T-helper 1 cell treated with Interleukin-12 subunit alpha and Interleukin-12 subunit beta and Interleukin-4 antibody, amounts not matched to agents 30 ng/mL and 1 ng/mL, for 36 hours (primary cell): ENCODE measurements around the gene SUPT3H. TPM values are rescaled to one million over a fixed set of nuclear protein-coding genes. Genes with fewer than 3 reads are reported as not detected.

Experiments
- intact Hi-C: fragments of 100-400 bp; cut with micrococcal nuclease; formaldehyde crosslinking; loops from one replicate; pipeline ENCODE4 v1.15.1; 2024
- total RNA-seq: library from RNA; stranded (reverse); gene quantifications from 2 replicates; pipeline ENCODE4 v1.2.3, GENCODE V29; 2022

SUPT3H gene
- total RNA-seq, 1 donor from 2014 or later = 8.1 TPM

DNA sequence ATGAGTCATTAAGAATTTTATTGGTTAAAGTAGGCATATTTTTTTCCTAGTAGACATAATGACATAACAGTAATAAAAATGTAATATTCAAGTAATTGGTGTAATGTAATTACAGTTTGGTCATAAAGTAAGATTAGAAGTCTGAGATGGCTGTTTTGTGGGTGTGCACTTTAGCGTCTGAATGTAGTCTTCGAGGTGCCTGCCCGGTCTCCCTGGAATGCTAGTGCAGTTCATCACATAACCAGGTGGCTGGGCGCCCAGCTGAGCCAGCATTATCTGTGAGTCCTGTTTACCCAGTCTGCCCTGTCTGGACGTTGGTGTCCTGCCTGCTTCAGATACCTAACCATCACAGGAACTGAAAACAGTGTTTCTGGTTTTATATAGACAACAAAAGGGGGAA is 571.1 kb downstream of the SUPT3H start:
- intact Hi-C loops = no loop called here

DNA sequence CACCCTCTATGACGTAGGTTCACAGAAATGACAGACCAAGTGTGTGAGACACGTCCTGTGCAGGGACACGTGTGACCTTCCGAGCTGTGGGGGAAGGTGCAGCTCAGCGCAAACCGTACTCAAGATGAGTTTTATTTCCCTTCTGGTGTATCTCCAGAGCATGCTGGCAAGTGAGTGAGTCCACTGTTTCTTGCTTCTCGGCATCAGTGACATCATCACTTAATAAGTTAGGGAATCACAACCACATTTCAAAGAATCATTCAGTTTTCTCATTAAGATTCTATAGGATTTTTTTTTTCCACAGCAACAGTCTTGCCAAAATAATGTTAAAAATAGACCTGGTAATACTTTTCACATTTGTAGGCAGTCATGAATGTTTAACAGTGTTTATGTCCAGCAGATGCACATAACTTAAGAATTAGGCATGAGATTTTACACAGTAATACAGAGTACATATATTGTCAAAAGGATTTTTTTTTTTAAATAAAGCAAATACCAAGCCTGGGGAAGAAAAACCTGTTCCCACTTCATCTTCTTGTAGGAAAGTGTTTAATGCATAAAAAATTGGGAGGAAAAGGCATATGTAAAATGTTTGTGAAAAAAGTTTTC is 572.4 kb downstream of the SUPT3H start:
- intact Hi-C loops = no loop called here

- intact Hi-C loops = no loop called here
Observed at GRCh38 chr6:44804546-44805159, 573.1 kb downstream of the SUPT3H start.

DNA sequence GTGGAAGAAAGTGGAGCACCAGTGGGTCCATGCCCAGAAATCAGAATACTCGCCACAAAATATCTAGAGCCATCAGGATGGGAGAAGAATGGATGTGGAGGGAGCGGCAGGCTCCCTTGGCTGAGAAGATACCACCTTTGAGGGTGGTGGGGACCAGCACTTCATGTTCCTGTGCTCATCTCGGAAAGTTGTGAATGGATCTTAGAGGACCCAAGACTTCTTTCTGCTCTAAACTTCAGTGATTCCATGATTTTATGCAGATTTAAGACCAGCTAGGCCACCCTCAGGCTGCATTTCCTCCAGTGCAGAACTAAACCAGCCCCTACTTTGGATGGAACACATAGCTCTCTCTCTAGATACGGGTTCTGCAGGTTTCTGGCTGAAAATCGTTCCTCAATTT is 573.7 kb downstream of the SUPT3H start:
- intact Hi-C loops = no loop called here

- intact Hi-C loops = no loop called here
Observed at GRCh38 chr6:44800784-44801592, 576.7 kb downstream of the SUPT3H start.

- intact Hi-C loops = no loop called here
Observed at GRCh38 chr6:44800171-44800783, 577.5 kb downstream of the SUPT3H start.

DNA sequence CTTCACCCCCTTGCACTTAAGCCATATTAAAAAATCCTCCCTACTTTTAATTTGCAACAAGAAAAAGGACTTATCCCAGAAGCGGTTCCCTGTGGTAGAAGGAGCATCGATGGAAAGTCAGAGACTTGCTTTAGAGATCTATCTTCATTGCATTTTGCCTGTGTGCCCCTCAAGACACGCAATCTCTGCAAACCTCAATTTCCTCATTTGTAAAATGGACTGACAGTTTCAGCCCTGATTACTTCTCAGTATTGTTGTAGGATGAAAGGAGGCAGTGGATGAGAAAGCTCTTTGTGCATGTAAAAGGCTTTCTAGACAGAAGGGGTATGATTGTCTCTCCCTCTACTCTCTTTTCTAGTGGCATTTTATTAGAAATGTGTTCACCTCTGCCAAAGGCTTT is 580.0 kb downstream of the SUPT3H start:
- intact Hi-C loops = no loop called here

DNA sequence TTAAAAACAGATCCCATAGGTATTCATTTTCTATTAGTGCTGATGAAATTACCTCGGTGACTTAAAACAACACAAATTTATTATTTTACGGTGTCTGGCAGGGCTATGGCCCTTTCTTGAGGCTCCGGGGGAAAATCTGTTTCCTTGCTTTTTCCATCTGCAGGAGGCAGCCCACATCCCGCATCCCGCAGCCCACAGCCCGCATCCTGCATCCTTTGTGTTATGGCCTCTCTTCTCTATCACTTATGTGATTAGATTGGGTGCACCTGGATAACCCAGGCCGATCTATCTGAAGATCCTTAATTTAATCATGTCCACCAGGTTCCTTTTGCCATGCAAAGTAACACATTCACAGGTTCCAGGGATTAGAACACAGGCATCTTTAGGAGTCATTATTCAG is 582.4 kb downstream of the SUPT3H start:
- intact Hi-C loops = no loop called here

DNA sequence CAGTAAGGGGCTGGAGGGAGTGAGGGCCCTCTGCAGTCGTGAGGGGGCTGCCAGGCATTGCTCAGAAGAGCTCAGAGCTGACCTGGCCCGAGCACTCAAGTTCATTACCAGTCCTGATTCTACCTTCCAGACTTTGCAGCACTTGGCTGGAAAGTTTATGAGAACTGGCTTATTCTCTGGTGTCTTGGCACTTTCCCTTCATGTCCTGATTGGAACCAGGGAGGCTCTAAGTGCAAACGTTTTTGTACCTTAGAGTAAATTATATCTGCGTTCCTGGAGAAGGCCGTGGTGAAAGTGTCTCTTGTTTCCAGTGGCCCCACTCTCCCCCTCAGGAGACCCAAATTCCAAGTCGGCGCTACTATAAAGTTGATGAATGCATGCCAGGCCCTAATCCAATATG is 587.9 kb downstream of the SUPT3H start:
- intact Hi-C loops = no loop called here

DNA sequence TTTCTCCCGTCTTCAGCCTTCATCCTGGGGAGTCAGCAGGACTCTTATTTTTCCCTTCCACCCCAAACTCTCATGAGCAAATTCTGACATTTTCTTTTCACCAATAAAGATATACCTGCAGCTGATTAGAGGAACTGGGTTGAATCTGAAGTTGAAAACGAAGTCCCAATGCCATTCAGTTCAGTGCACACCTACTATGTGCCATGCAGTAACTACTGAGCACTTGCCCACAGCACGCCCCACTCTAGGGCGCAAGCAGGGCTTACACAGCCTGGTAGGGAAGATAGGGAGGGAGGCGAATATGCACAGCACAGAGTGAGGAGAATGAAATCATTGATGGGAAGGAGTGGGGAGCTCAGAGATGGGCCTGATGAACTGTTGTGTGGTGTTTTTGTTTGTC is 588.7 kb downstream of the SUPT3H start:
- intact Hi-C loops = no loop called here

- intact Hi-C loops = no loop called here
Observed at GRCh38 chr6:44788387-44788981, 589.2 kb downstream of the SUPT3H start.

DNA sequence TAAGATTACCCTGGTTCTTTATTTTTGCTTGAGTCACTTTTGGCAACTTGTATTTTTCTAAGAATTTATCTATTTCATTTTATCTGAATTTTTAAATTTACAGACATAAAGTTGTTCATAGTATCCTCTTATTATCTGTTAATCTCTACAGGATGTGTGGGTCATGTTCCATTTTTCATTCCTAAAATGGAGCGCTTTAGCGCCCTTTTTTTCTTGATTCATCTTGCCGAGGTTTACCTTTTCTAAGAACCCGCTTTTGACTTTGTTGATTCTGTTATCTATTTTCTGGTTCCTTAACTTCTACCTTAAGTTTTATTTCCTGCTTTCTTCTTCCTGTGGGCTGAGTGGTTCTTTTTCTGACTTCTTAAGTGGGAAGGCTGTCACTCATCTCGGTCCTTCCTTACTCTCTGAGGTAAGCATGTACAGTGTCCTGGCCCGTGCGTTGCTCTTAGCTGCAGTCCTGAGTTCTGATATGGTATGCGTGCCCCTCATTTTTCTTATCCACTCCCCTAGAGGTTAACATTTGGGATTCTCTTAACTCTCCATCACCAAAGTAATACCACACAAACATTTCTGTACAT is 590.4 kb downstream of the SUPT3H start:
- intact Hi-C loops = no loop called here

- intact Hi-C loops = no loop called here
Observed at GRCh38 chr6:44785130-44785529, 592.6 kb downstream of the SUPT3H start.

DNA sequence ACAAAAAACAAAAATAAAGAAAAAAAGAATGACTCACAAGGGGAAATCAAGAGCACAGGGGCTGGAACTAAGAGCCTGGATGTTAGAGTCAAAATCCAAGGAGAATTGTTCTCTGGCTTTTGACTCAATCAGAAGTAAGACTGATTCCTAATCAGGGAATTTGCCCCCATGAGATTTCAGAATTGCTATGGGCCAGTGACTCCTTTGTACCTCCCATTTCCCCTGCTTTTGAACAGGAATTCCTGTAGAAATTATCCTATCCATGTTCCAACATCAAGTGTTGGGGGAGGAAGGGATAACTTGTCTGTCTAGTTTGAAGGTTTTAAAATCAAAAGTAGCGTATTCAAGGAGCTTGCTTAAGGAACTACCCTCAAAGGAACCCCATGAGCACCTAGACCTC is 593.5 kb downstream of the SUPT3H start:
- intact Hi-C loops = no loop called here

GRCh38 chr6:44782892-44783291 is 594.8 kb downstream of the SUPT3H start:
- intact Hi-C loops = no loop called here

DNA sequence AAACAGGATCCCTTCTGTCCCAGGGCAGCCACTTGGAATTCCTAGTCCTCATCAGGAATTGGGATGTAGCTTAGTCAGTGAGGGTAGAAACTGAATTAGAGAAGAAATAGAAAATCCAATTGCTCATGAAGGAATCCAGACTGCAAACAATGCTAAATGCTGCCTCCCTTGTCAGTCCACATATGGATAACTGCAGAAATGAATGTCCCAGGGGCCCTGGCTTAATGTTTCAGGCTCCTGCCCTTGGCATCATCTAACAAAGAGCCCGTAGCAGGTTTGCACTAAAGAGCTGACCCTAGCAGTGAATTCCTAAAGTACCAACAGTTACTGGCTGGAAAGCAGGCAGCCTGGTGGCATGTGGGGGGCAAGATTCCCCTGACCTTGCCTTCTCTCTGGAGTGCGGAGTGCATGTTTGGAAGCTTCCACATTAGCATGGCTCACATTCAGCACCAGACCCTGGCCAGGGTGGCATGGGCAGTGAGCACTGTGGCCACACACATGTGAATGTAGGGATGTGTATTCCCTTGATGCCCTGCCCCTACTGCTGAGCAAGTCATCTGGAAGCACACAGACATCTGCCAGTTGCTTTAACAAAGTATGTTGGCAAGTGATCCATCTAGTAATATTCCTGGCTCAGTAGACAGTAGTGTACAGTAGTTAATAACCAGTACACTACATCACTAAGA is 595.7 kb downstream of the SUPT3H start:
- intact Hi-C loops = no loop called here

GRCh38 chr6:44780161-44780560 is 597.6 kb downstream of the SUPT3H start:
- intact Hi-C loops = no loop called here

GRCh38 chr6:44779130-44779826 is 598.5 kb downstream of the SUPT3H start:
- intact Hi-C loops = no loop called here
